HG03378 (cell line): Measurements from ENCODE around the gene CD74.
A peak's percentile ranks its signal among the peaks of the same experiment; 100 is the strongest.
"Not testable (repeated sequence)": the region's sequence is repeated elsewhere in the genome, so short reads cannot be mapped to it uniquely, and the experiment has no call there.

Experiments
- ATAC-seq: cut with Tn5 transposase; IDR thresholded peaks from one replicate; pipeline ENCODE4 v1.9.1; 2021; ENCODE audit warnings: mild to moderate bottlenecking, moderate library complexity; ENCODE audit not compliant: unreplicated experiment

CD74 gene

GRCh38 chr5:150412319-150413175 is at the start of gene CD74:
Gene CD74, minus strand, starts transcription at chr5:150412910. Its CDS starts 161 bp downstream, at chr5:150412749.
- ATAC-seq = peak; percentile 72

- ATAC-seq = peak; percentile 69
These were observed 48.5 kb upstream of the CD74 start for GRCh38 chr5:150461231-150461630.

GRCh38 chr5:150460781-150461180 is 48.1 kb upstream of the CD74 start:
- no peak for ATAC-seq

- ATAC-seq = peak; percentile 65
These were observed 46.3 kb upstream of the CD74 start for GRCh38 chr5:150458802-150459557.

GRCh38 chr5:150457562-150458240 is 45.0 kb upstream of the CD74 start:
- no peak for ATAC-seq

- no peak for ATAC-seq
These were observed 44.4 kb upstream of the CD74 start for GRCh38 chr5:150457121-150457520.

- no peak for ATAC-seq
These were observed 42.0 kb upstream of the CD74 start for GRCh38 chr5:150454492-150455229.

- not testable (repeated sequence) for ATAC-seq
These were observed 41.3 kb upstream of the CD74 start for GRCh38 chr5:150454027-150454426.

GRCh38 chr5:150452914-150453313 is 40.2 kb upstream of the CD74 start:
- ATAC-seq = no peak

- ATAC-seq = no peak
These were observed 38.9 kb upstream of the CD74 start for GRCh38 chr5:150451594-150451993.

- ATAC-seq = peak; percentile 95
These were observed 37.0 kb upstream of the CD74 start, which contains the start of gene RPS14 for GRCh38 chr5:150449517-150450339. Gene RPS14, minus strand, starts transcription at chr5:150449739. Its CDS starts 2,006 bp downstream, at chr5:150447733.

- no peak for ATAC-seq
These were observed 36.3 kb upstream of the CD74 start for GRCh38 chr5:150448952-150449516.

- ATAC-seq = no peak
These were observed 35.6 kb upstream of the CD74 start for GRCh38 chr5:150448334-150448733.

- ATAC-seq = no peak
These were observed 34.5 kb upstream of the CD74 start for GRCh38 chr5:150447188-150447587.

- ATAC-seq = no peak
These were observed 33.9 kb upstream of the CD74 start for GRCh38 chr5:150446583-150446982.

GRCh38 chr5:150446088-150446487 is 33.4 kb upstream of the CD74 start:
- ATAC-seq = no peak

GRCh38 chr5:150444770-150445169 is 32.1 kb upstream of the CD74 start:
- no peak for ATAC-seq

GRCh38 chr5:150443242-150444075 is 30.7 kb upstream of the CD74 start:
- ATAC-seq = no peak

GRCh38 chr5:150442699-150443080 is 30.0 kb upstream of the CD74 start:
- no peak for ATAC-seq
